ENCODE measurements around the gene CDCA5. TPM values are rescaled to one million over a fixed set of nuclear protein-coding genes. Genes with fewer than 3 reads are reported as not detected.

The CDCA5 gene
- total RNA-seq, 1 experiment from 2014 or later = 94.8 TPM

GRCh38 chr11:65055538-65055937 lies 28.3 kb downstream of the CDCA5 start:
- no peak overlapping the region for H3K4me2 ChIP-seq (ENCODE audit: insufficient read depth, insufficient read length, low read length)
- no peaks in the 10 kb centered on the region for H3K27me3 ChIP-seq (ENCODE audit: insufficient read depth, low read length)
- no peaks in the 10 kb centered on the region for H3K79me2 ChIP-seq (ENCODE audit: insufficient read depth, low read length)
- no peak overlapping the region for H3T11ph ChIP-seq (ENCODE audit: low read length)
- no peak overlapping the region for H2AK5ac ChIP-seq (ENCODE audit: insufficient read length, low read length)
- H3K27me3 Mint-ChIP-seq (ENCODE audit: low read depth) = peaks cover 11% of the 10 kb centered on the region
- no peak overlapping the region for H2BK20ac ChIP-seq (ENCODE audit: low read depth, low read length, poor library complexity, severe bottlenecking)
- no peak overlapping the region for H3K9ac ChIP-seq (ENCODE audit: extremely low read depth, insufficient read length, low read length)
- no peak overlapping the region for H4K5ac ChIP-seq (ENCODE audit: insufficient read length, low read depth, low read length)
- H3K27ac Mint-ChIP-seq = no peak overlapping the region
- DNase-seq = no peak
- H3K27ac ChIP-seq (ENCODE audit: insufficient read length, low read depth, low read length) = no peak overlapping the region
- H3K36me3 Mint-ChIP-seq (ENCODE audit: insufficient read depth in 1 of 3, low read depth in 3 of 3) = no peaks in the 10 kb centered on the region
- H3K79me1 ChIP-seq (ENCODE audit: insufficient read depth, low read depth, low read length, poor library complexity, severe bottlenecking) = no peaks in the 10 kb centered on the region
- TF ChIP-seq CTCF (conservative IDR thresholded peaks at IDR 0.05) = no peak
- no peaks in the 10 kb centered on the region for H3K4me1 Mint-ChIP-seq
- no peaks in the 10 kb centered on the region for H3K23me2 ChIP-seq (ENCODE audit: insufficient read length, low read depth, low read length, poor library complexity, severe bottlenecking)
- no peak overlapping the region for H4K8ac ChIP-seq (replicated peaks; ENCODE audit: insufficient read length, low read depth, low read length)
- H3K9me3 ChIP-seq (ENCODE audit: control insufficient read depth, low read depth, low read length) = no peaks in the 10 kb centered on the region
- no CpG with 5 or more reads among the region's 1 CpG for WGBS (ENCODE audit: extremely low coverage, insufficient read length, low lambda C conversion rate)
- no peak overlapping the region for H4K91ac ChIP-seq (ENCODE audit: insufficient read length, low read depth, low read length)
- no peak overlapping the region for H2BK120ac ChIP-seq (ENCODE audit: low read depth, low read length, poor library complexity, severe bottlenecking)
- H3K4ac ChIP-seq (ENCODE audit: low read depth, low read length) = no peak overlapping the region
- no peak overlapping the region for H3K56ac ChIP-seq (ENCODE audit: insufficient read length, low read depth, low read length)
- no peaks in the 10 kb centered on the region for H4K20me1 ChIP-seq (ENCODE audit: control insufficient read depth, insufficient read depth, insufficient read length)
- no peak overlapping the region for H3K14ac ChIP-seq (ENCODE audit: insufficient read depth, low read length)
- H2BK5ac ChIP-seq (ENCODE audit: insufficient read length, low read length) = no peak overlapping the region
- no peak overlapping the region for H2AFZ ChIP-seq (ENCODE audit: low read length)
- no peaks in the 10 kb centered on the region; a peak in 1 of 5 replicates for H3K9me3 Mint-ChIP-seq
- H3K4me1 ChIP-seq (ENCODE audit: insufficient read depth, low read length) = no peaks in the 10 kb centered on the region
- H3K18ac ChIP-seq (ENCODE audit: insufficient read length, low read depth, low read length) = no peak overlapping the region
- H3K4me3 Mint-ChIP-seq = no peak overlapping the region
- no peak overlapping the region for H3K23ac ChIP-seq (ENCODE audit: insufficient read length, low read depth, low read length)
- no peak overlapping the region for H2BK15ac ChIP-seq (ENCODE audit: low read depth, low read length)
- no peak overlapping the region for H2BK12ac ChIP-seq (ENCODE audit: insufficient read length, low read depth, low read length)

Data from H9 (cell line).